Activated naive CD4-positive, alpha-beta T cell (primary cell): Measurements from ENCODE around the gene HTR3E.
"Not testable (repeated sequence)": the region's sequence is repeated elsewhere in the genome, so short reads cannot be mapped to it uniquely, and the experiment has no call there.

ENCODE experiments used
- DNase-seq, 4 experiments: peaks; one replicate each; lab custom pipeline; 2025; lab: John Stamatoyannopoulos, UW

Gene HTR3E

DNA sequence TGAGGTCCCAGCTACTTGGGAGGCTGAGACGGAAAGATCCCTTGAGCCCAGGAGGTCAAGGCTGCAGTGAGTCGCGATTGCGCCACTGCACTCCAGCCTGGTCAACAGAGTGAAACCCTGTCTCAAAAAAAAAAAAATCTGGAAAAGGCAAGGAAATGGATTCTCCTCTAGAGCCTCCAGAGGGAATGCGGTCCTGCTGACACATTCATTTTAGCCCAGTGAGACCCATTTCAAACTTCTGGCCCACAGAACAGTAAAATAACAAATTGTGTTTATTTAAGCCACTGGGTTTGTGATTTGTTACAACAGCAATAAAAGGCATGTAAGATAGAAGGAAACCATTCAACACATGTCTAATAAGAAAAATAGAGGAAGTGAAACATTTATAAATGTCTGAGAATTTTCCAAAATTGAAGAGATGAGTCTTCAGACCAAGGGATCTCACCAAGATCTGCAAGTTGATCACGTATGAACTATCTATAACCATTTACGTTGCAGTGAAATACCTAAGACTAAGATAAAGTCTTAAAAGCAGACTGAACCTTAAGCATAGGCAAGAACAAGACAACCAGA, at the start of gene HTR3E:
Gene HTR3E, plus strand, starts transcription at position 254 of the 573 bp plus-strand sequence. CDS start 466 bp downstream, outside the sequence.
- DNase-seq: no peak

DNA sequence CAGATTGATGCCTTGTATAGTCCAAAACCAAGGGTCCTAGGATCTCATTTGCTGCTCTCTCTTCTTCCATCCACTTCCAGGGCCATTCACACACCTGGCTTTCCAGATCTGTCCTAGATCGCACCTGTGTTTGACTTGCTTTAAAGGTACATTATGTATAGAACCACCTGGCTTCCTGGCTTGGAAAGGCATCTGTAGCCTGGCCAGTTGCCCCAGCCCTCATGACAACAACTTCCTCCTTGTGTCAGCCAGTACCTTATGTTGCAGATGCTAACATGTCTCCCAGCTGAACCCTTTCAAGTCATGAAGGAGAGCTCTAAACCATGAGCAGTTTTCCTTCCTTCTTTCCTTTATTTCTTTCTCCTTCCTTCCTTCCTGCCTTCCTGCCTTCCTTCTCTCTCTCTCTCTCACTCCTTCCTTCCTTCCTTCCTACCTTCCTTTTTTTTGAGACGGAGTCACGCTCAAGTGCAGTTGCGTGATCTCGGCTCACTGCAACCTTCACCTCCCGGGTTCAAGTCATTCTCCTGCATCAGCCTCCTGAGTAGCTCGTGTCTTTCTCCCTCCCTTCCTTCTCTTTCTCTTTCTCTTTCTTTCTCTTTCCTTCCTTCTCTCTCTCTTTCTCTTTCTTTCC, 46.5 kb upstream of the HTR3E start:
- no peak for DNase-seq

- no peak for DNase-seq
These were observed 44.1 kb upstream of the HTR3E start, which contains the start of gene HTR3C for GRCh38 chr3:184052767-184053166. TSS of gene HTR3C (plus strand) at chr3:184053047. CDS start at chr3:184053081, 34 bp downstream.

- DNase-seq: no peak
These were observed 38.8 kb upstream of the HTR3E start for GRCh38 chr3:184058029-184058428.

DNA sequence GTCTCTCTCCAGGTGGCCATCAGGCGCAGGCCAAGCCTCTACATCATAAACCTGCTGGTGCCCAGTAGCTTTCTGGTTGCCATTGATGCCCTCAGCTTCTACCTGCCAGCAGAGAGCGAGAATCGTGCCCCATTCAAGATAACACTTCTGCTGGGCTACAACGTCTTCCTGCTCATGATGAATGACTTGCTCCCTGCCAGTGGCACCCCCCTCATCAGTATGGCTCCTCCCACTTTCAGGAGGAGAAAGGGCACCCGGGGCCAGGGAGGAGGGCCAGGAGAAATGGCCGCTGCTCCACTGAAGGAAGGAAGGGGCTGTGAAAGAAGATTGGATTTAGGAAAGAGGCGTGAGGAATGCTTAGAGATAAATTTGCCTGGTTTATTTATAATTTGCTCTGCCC, 37.4 kb upstream of the HTR3E start:
- DNase-seq: no peak

DNA sequence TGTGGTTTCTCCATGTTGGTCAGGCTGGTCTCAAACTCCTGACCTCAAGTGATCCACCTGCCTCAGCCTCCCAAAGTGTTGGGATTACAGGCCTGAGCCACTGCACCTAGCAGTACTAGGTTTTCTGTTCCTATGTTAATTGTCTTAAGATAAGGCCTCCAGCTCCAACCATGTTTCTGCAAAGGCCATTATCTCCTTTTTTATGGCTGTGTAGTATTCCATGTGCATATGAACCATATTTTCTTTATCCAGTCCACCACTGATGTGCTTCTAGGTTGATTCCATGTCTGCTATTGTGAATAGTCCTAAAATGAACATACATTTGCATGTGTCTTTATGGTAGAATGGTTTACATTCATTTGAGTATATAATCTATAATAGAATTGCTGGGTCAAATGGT, 34.2 kb upstream of the HTR3E start:
- DNase-seq: no peak

- DNase-seq: no peak
These were observed 30.7 kb upstream of the HTR3E start for GRCh38 chr3:184066211-184066610.

- no peak for DNase-seq
These were observed 29.2 kb upstream of the HTR3E start for GRCh38 chr3:184067573-184068055.

GRCh38 chr3:184068344-184068743, 28.5 kb upstream of the HTR3E start:
- DNase-seq: no peak

DNA sequence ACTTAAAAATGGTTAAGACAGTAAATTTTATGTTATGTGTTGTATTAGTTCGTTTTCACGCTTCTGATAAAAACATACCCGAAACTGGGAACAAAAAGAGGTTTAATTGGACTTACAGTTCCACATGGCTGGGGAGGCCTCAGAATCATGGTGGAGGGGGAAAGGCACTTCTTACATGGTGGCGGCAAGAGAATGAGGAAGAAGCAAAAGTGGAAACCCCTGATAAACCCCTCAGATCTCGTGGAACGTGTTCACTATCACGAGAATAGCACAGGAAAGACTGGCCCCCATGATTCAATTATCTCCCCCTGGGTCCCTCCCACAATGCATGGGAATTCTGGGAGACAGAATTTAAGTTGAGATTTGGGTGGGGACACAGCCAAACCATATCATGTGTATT, 25.7 kb upstream of the HTR3E start:
- not testable (repeated sequence) for DNase-seq

- DNase-seq: no peak
These were observed 23.2 kb upstream of the HTR3E start for GRCh38 chr3:184073621-184074020.

DNA sequence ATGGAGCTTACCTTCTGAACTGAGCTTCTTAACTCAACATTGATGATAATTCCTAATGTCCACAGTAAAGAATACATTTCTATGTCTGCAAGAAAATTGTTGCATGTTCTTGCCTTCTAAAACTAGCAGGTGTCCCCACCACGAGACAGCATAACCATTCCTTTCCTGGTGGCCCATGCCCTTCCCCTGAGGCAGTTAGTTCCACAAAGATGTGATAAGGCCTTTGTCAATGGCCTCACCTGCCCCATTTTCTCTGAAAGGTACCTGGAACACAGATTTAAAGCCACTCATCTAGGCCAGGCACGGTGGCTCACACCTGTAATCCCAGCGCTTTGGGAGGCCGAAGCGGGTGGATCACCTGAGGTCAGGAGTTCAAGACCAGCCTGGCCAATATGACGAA, 21.0 kb upstream of the HTR3E start:
- no peak for DNase-seq

- DNase-seq: no peak
These were observed 19.0 kb upstream of the HTR3E start for GRCh38 chr3:184077881-184078280.

DNA sequence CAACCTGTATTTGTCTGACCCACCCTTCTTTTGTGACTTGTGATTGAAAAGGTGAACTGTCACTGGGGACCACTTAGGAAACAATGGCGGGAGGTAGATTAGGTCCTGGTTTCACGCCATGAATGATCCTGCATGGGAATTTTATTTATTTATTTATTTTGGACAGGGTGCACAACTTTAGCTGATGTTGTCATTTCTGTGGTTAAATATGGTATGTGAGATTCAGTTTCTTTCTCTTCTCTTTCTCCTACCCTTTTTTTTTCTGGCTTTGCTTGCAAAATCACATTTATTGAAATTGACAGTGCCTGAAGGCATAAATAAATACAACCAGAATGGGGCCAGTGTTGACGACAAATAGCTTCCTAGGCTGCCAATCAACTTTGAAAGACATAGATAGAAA, 18.0 kb upstream of the HTR3E start:
- no peak for DNase-seq

- DNase-seq: no peak
These were observed 15.6 kb upstream of the HTR3E start for GRCh38 chr3:184081116-184081830.

DNA sequence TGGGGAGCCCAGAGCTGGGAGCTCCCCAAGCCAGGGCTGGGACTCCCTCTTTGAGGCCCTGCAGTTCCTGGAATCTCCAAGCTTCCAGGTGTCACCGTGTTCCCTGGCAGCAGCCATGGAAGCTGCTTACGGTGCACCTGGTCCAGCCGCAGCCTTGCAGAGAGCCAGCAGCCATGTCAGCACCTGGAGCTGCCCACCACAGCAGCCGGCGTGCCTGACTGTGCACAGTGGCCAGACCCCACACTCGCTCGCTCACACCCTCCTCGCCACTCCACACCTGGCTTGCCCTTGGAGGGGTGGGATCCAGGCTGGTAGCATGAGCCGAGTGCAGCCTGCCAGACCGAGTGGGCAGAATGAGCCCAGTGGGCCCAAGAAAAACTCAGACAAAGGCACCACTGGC, 14.8 kb upstream of the HTR3E start:
- DNase-seq: no peak

DNA sequence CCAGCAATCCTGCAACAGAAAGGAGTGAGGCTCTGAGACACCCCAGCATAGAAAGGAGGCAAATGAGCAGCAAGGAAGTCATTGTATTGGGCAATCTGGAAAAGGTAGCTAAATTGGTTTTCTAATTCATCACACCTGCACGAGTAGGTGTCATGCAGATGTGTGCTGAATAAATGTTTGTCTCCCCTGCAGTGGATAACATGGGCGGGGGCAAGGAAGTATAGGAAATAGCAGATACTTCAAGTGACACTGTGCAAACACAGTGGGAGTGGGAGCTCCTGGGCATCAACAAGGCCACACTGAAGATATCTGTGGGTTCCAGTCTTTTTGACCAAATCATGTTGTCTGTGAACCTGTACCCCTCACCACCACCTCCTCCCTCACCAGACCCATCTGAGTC, 14.4 kb upstream of the HTR3E start:
- DNase-seq: no peak

GRCh38 chr3:184085389-184085852, 11.4 kb upstream of the HTR3E start:
- DNase-seq: no peak

DNA sequence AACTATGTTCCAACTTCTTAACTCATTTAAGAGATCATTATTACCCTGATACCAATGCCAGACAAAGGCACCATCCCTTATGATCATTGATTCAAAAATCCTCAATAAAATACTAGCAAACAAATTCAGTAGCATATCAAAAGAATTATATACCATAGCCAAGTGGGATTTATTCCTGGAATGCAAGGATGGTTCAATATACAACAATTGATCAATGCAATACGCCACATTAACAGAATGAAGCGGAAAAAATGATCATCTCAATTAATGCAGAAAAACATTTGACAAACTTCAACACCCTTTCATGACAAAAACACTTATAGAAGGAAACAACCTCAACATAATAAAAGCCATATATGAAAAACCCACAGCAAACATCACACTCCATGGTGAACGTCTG, 4.7 kb upstream of the HTR3E start:
- no peak for DNase-seq

DNA sequence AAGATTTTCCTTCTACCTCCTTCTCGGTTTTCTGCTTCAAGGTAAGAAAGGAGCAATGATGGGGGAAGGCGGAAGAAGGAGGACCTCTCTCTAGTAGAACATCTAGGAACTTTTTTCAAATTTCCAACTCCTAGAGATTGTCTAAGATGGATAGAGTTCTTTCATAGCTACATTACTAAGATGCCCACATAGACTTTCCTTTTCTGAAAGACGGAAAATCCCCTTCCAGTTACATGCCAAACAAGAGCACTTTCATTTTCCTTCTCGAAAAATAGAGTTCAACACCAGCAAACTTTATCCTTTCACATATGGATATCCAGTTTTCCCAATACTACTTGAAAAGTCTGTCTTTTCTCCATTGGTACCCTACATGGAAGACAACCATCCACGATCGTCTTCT, 692 bp downstream of the HTR3E start:
- no peak for DNase-seq

DNA sequence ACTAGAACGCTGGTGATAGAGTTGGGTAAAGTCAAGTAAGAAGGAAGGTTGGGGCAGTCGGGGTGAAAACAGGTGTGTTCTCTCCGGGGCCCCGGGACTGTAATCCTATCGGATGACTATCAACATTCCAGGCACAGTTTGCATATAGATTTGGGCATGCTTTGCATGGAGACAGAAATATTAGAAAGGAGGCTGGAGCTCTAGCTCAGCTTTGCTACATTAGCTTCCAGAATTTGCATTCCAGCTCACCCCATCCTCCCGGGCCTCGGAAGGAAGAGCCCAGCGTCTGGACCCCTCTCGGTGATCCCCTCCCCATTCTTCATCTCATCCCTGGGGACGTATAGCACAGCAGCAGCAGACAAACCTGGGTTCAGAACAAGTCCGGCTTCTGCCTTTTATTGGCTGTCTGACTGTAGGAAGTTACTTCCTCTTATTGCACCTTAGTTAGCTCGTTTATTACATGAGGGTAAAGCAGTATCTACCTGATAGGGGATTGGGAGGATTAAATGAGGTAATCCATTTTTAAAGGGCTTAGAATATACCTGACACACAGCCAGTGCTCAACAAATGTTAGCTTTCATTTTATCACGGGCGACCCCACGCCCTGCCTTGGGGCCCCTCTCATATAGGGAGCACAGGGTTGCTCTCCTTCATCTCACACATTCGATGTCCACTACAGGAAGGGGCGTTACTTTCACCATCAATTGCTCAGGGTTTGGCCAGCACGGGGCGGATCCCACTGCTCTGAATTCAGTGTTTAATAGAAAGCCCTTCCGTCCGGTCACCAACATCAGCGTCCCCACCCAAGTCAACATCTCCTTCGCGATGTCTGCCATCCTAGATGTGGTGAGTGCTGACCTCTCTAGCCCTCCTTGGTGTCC, 3.2 kb downstream of the HTR3E start:
- no peak for DNase-seq

DNA sequence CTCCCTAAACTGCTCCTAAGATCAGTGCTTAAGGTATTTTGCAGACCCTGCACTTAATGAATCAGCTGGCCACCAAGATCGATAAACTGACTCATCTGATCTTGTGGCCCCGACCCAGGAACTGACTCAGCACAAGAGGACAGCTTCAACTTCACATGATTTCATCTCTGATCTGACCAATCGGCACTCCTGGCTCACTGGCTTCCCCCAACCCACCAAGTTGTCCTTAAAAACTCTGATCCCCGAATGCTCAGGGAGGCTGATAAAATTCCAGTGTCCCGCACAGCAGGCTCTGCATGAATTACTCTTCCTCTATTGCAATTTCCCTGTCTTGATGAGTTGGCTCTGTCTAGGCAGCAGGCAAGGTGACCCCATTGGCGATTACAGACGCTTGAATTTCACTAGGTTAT, 13.5 kb downstream of the HTR3E start:
- DNase-seq: no peak
